ENCODE measurements around the gene FAR1.
"Not testable (repeated sequence)": the region's sequence is repeated elsewhere in the genome, so short reads cannot be mapped to it uniquely, and the experiment has no call there.

Gene FAR1

GRCh38 chr11:13668102-13668956 lies at the start of gene FAR1:
Gene FAR1 (plus strand): TSS chr11:13668668. CDS start chr11:13694766, 26,098 bp downstream.
- ATAC-seq (peak; percentile 94), DNase-seq (peak; percentile 98 to 99)
- H3K4me3 Mint-ChIP-seq: peak within 1 kb of the TSS; percentile 96 to 98
- H3K27ac Mint-ChIP-seq: peak within 1 kb of the TSS; percentile 97 to 98
- H3K4me1 Mint-ChIP-seq: peaks cover 46% of the 10 kb centered on the region
- no peaks in the 10 kb centered on the region for H3K27me3 Mint-ChIP-seq
- no peaks in the 10 kb centered on the region for H3K9me3 Mint-ChIP-seq

GRCh38 chr11:13620063-13620462 lies 48.4 kb upstream of the FAR1 start:
- H3K27me3 Mint-ChIP-seq: peaks cover 7% of the 10 kb centered on the region
- no peaks in the 10 kb centered on the region for H3K4me1 Mint-ChIP-seq
- DNase-seq (no peak), ATAC-seq (no peak)
- no peak overlapping the region for H3K4me3 Mint-ChIP-seq
- no peak overlapping the region for H3K27ac Mint-ChIP-seq
- peaks cover 30 to 55% of the 10 kb centered on the region in 2 donors for H3K9me3 Mint-ChIP-seq

- not testable (repeated sequence) for H3K4me3 Mint-ChIP-seq
Observed at GRCh38 chr11:13626818-13627217, 41.6 kb upstream of the FAR1 start.

GRCh38 chr11:13628634-13629033 lies 39.8 kb upstream of the FAR1 start:
- H3K27ac Mint-ChIP-seq, H3K4me1 Mint-ChIP-seq, DNase-seq, ATAC-seq, H3K4me3 Mint-ChIP-seq: not testable (repeated sequence)
- H3K9me3 Mint-ChIP-seq: peaks cover 4 to 26% of the 10 kb centered on the region in 2 donors
- peaks cover 10% of the 10 kb centered on the region for H3K27me3 Mint-ChIP-seq

More at GRCh38 chr11:13626818-13627217, 41.6 kb upstream of the FAR1 start:
- H3K9me3 Mint-ChIP-seq: peaks cover 4 to 26% of the 10 kb centered on the region in 2 donors
- H3K4me1 Mint-ChIP-seq, H3K27ac Mint-ChIP-seq, H3K27me3 Mint-ChIP-seq, ATAC-seq, DNase-seq: not testable (repeated sequence)

- Mint-ChIP-seq H3K27ac (no peak overlapping the region), H3K9me3 (peaks cover 4 to 26% of the 10 kb centered on the region in 2 donors), H3K4me3 (no peak overlapping the region), H3K4me1 (no peaks in the 10 kb centered on the region), H3K27me3 (peaks cover 10% of the 10 kb centered on the region)
- ATAC-seq (no peak), DNase-seq (no peak)
Observed at GRCh38 chr11:13629779-13630178, 38.7 kb upstream of the FAR1 start.

GRCh38 chr11:13635290-13635689 lies 33.2 kb upstream of the FAR1 start:
- DNase-seq (no peak), ATAC-seq (no peak)
- H3K27me3 Mint-ChIP-seq: peaks cover 10% of the 10 kb centered on the region
- H3K4me3 Mint-ChIP-seq: no peak overlapping the region
- H3K4me1 Mint-ChIP-seq: no peaks in the 10 kb centered on the region
- H3K9me3 Mint-ChIP-seq: no peaks in the 10 kb centered on the region
- H3K27ac Mint-ChIP-seq: no peak overlapping the region

- H3K4me1 Mint-ChIP-seq: no peaks in the 10 kb centered on the region
- no peak overlapping the region for H3K27ac Mint-ChIP-seq
- peaks cover 10% of the 10 kb centered on the region for H3K27me3 Mint-ChIP-seq
- ATAC-seq (no peak), DNase-seq (no peak)
- H3K4me3 Mint-ChIP-seq: no peak overlapping the region
- no peaks in the 10 kb centered on the region for H3K9me3 Mint-ChIP-seq
Observed at GRCh38 chr11:13635804-13636203, 32.7 kb upstream of the FAR1 start.

- Mint-ChIP-seq H3K27ac (no peak overlapping the region), H3K4me1 (no peaks in the 10 kb centered on the region), H3K27me3 (peaks cover 18% of the 10 kb centered on the region), H3K9me3 (no peaks in the 10 kb centered on the region), H3K4me3 (no peak overlapping the region)
- DNase-seq (no peak), ATAC-seq (no peak)
Observed at GRCh38 chr11:13637125-13638069, 31.1 kb upstream of the FAR1 start.

GRCh38 chr11:13638422-13638821 lies 30.0 kb upstream of the FAR1 start:
- Mint-ChIP-seq H3K27ac (no peak overlapping the region), H3K27me3 (peaks cover 15% of the 10 kb centered on the region), H3K4me1 (no peaks in the 10 kb centered on the region), H3K4me3 (no peak overlapping the region), H3K9me3 (no peaks in the 10 kb centered on the region)
- DNase-seq: no peak
- ATAC-seq: no peak

- DNase-seq: no peak
- ATAC-seq: no peak
- no peak overlapping the region for H3K4me3 Mint-ChIP-seq
Observed at GRCh38 chr11:13644997-13645687, 23.3 kb upstream of the FAR1 start.

GRCh38 chr11:13647391-13647790 lies 21.1 kb upstream of the FAR1 start:
- H3K4me3 Mint-ChIP-seq: no peak overlapping the region
- peak overlapping the region in 1 of 2 donors; percentile 61 for H3K27ac Mint-ChIP-seq
- H3K9me3 Mint-ChIP-seq: peaks cover 0 to 7% of the 10 kb centered on the region in 2 donors
- H3K27me3 Mint-ChIP-seq: peaks cover 9% of the 10 kb centered on the region
- no peaks in the 10 kb centered on the region for H3K4me1 Mint-ChIP-seq
- no peak for ATAC-seq
- no peak for DNase-seq

More at GRCh38 chr11:13644997-13645687, 23.3 kb upstream of the FAR1 start:
- H3K9me3 Mint-ChIP-seq: peaks cover 0 to 4% of the 10 kb centered on the region in 2 donors
- no peaks in the 10 kb centered on the region for H3K4me1 Mint-ChIP-seq
- peaks cover 15% of the 10 kb centered on the region for H3K27me3 Mint-ChIP-seq
- no peak overlapping the region for H3K27ac Mint-ChIP-seq

- Mint-ChIP-seq H3K4me1 (no peaks in the 10 kb centered on the region), H3K4me3 (no peak overlapping the region), H3K27me3 (peaks cover 25% of the 10 kb centered on the region), H3K27ac (no peak overlapping the region), H3K9me3 (peaks cover 0 to 8% of the 10 kb centered on the region in 2 donors)
- DNase-seq (no peak), ATAC-seq (no peak)
Observed at GRCh38 chr11:13649619-13650018, 18.8 kb upstream of the FAR1 start.

- peaks cover 25% of the 10 kb centered on the region for H3K27me3 Mint-ChIP-seq
- not testable (repeated sequence) for H3K4me3 Mint-ChIP-seq, DNase-seq, H3K9me3 Mint-ChIP-seq, H3K4me1 Mint-ChIP-seq, ATAC-seq, H3K27ac Mint-ChIP-seq
Observed at GRCh38 chr11:13651515-13651914, 17.0 kb upstream of the FAR1 start.

GRCh38 chr11:13661074-13661623 lies 7.3 kb upstream of the FAR1 start:
- ATAC-seq (peak; percentile 23), DNase-seq (no peak)
- Mint-ChIP-seq H3K4me3 (no peak overlapping the region), H3K4me1 (no peaks in the 10 kb centered on the region), H3K9me3 (peaks cover 11 to 23% of the 10 kb centered on the region in 2 donors), H3K27me3 (peaks cover 5% of the 10 kb centered on the region), H3K27ac (no peak overlapping the region)

GRCh38 chr11:13663631-13664071 lies 4.8 kb upstream of the FAR1 start:
- H3K4me1 Mint-ChIP-seq: peaks cover 7% of the 10 kb centered on the region

More at GRCh38 chr11:13663631-13664071, 4.8 kb upstream of the FAR1 start:
- ATAC-seq (no peak), DNase-seq (no peak)
- Mint-ChIP-seq H3K27me3 (peaks cover 5% of the 10 kb centered on the region), H3K27ac (no peak overlapping the region), H3K4me3 (no peak overlapping the region), H3K9me3 (peaks cover 10 to 11% of the 10 kb centered on the region in 2 donors)
